Suprapubic skin (tissue), 4 donors: ENCODE measurements around the gene GNAI2. TPM values are rescaled to one million over a fixed set of nuclear protein-coding genes. Genes with fewer than 3 reads are reported as not detected.

Experiments used
- DNase-seq, 2 donors: peaks; one replicate each; pipeline ENCODE4 v3.0.0-alpha.2; 2019; ENCODE audit warnings: low spot score in 2 of 2
- H3K27ac ChIP-seq: fragments of 200-600 bp; sonication (generic); one replicate; pipeline ENCODE4 v1.5.1; 2019
- H3K27me3 ChIP-seq: fragments of 200-600 bp; sonication (generic); one replicate; pipeline ENCODE4 v1.5.1; 2019
- H3K36me3 ChIP-seq: fragments of 200-600 bp; sonication (generic); one replicate; pipeline ENCODE4 v1.5.1; 2019
- H3K4me1 ChIP-seq: fragments of 200-600 bp; sonication (generic); one replicate; pipeline ENCODE4 v1.5.1; 2019
- H3K4me3 ChIP-seq: fragments of 200-600 bp; sonication (generic); one replicate; pipeline ENCODE4 v1.5.1; 2019; ENCODE audit warnings: mild to moderate bottlenecking
- H3K9me3 ChIP-seq: fragments of 200-600 bp; sonication (generic); one replicate; pipeline ENCODE4 v1.5.1; 2019
- CTCF ChIP-seq, 2 donors: fragments of 200-600 bp in 1 of 2; fragments of 450-650 bp in 1 of 2; sonication (generic) in 1 of 2; IDR thresholded peaks; one replicate each; pipeline ENCODE4 v1.5.1; 2016 to 2019; ENCODE audit warnings: antibody characterized with exemption in 2 of 2, mild to moderate bottlenecking in 1 of 2, moderate library complexity in 1 of 2
- EP300 ChIP-seq: sonication (generic); formaldehyde crosslinking; IDR thresholded peaks from one replicate; pipeline ENCODE4 v1.6.1; 2017; ENCODE audit warnings: antibody characterized with exemption
- POLR2A ChIP-seq, 2 donors: fragments of 450-650 bp; IDR thresholded peaks; one replicate each; pipeline ENCODE4 v1.6.1; 2017; ENCODE audit warnings: antibody characterized with exemption in 2 of 2, mild to moderate bottlenecking in 2 of 2, moderate library complexity in 2 of 2
- POLR2AphosphoS5 ChIP-seq, 3 donors: sonication (generic); formaldehyde crosslinking; IDR thresholded peaks; one replicate each; pipeline ENCODE4 v1.6.1; 2017; ENCODE audit warnings: antibody characterized with exemption in 3 of 3
- WGBS: methylation state at CpG from one replicate; pipeline ENCODE4 v1.1.5; 2018; 5-methylcytosine and 5-hydroxymethylcytosine counted together
- total RNA-seq, 4 donors: library from RNA; depleted of rRNA; stranded (reverse); fragments of >200 nt; gene quantifications; one replicate each; pipeline ENCODE4 v1.1.0, GENCODE V29; 2016

Gene GNAI2
- total RNA-seq, 4 donors from 2014 or later = 70.9 to 91.3 (median 76.7) TPM

- H3K9me3 ChIP-seq = no peaks in the 10 kb centered on the region
- no peak overlapping the region for H3K27ac ChIP-seq
- no peaks in the 10 kb centered on the region for H3K36me3 ChIP-seq
- no peak for DNase-seq
- peaks cover 55% of the 10 kb centered on the region for H3K27me3 ChIP-seq
- TF ChIP-seq POLR2AphosphoS5 (IDR thresholded peaks at IDR 0.05) (no peak), POLR2A (IDR thresholded peaks at IDR 0.05) (no peak), CTCF (IDR thresholded peaks at IDR 0.05) (no peak), EP300 (no peak)
- 57% methylated on average over 14 of the region's 14 CpGs for WGBS
- H3K4me3 ChIP-seq = no peak overlapping the region
- peaks cover 23% of the 10 kb centered on the region for H3K4me1 ChIP-seq
Measured at GRCh38 chr3:50194903-50195500, 41.0 kb upstream of the GNAI2 start.

GRCh38 chr3:50195501-50196252, 40.3 kb upstream of the GNAI2 start:
- WGBS = 83% methylated on average over 1 of the region's 4 CpGs
- H3K36me3 ChIP-seq = no peaks in the 10 kb centered on the region

GRCh38 chr3:50196253-50196801, 39.7 kb upstream of the GNAI2 start:
- H3K27me3 ChIP-seq = peaks cover 62% of the 10 kb centered on the region

More at GRCh38 chr3:50195501-50196252, 40.3 kb upstream of the GNAI2 start:
- Histone ChIP-seq H3K4me1 (peaks cover 23% of the 10 kb centered on the region), H3K27me3 (peaks cover 56% of the 10 kb centered on the region), H3K27ac (no peak overlapping the region), H3K4me3 (no peak overlapping the region), H3K9me3 (no peaks in the 10 kb centered on the region)
- TF ChIP-seq POLR2A (IDR thresholded peaks at IDR 0.05) (no peak), CTCF (IDR thresholded peaks at IDR 0.05) (no peak)
- no peak for DNase-seq

GRCh38 chr3:50201573-50202315, 34.3 kb upstream of the GNAI2 start:
- no peaks in the 10 kb centered on the region for H3K9me3 ChIP-seq
- H3K27me3 ChIP-seq = peaks cover 72% of the 10 kb centered on the region
- TF ChIP-seq POLR2A (IDR thresholded peaks at IDR 0.05) (no peak), CTCF (IDR thresholded peaks at IDR 0.05) (no peak), POLR2AphosphoS5 (IDR thresholded peaks at IDR 0.05) (no peak), EP300 (no peak)
- 92% methylated on average over 8 of the region's 10 CpGs for WGBS
- H3K4me3 ChIP-seq = no peak overlapping the region
- H3K4me1 ChIP-seq = peaks cover 14% of the 10 kb centered on the region
- H3K27ac ChIP-seq = no peak overlapping the region
- no peaks in the 10 kb centered on the region for H3K36me3 ChIP-seq
- no peak for DNase-seq

More at GRCh38 chr3:50196253-50196801, 39.7 kb upstream of the GNAI2 start:
- DNase-seq = no peak
- Histone ChIP-seq H3K27ac (no peak overlapping the region), H3K4me3 (no peak overlapping the region), H3K9me3 (no peaks in the 10 kb centered on the region), H3K4me1 (peaks cover 23% of the 10 kb centered on the region), H3K36me3 (no peaks in the 10 kb centered on the region)
- 64% methylated on average over 6 of the region's 6 CpGs for WGBS
- TF ChIP-seq EP300 (no peak), POLR2A (IDR thresholded peaks at IDR 0.05) (no peak), POLR2AphosphoS5 (IDR thresholded peaks at IDR 0.05) (no peak), CTCF (IDR thresholded peaks at IDR 0.05) (no peak)
